Neural cell (in vitro differentiated cells): ENCODE data around the gene VPS54.

ENCODE experiments used
- CTCF ChIP-seq: fragments of 450-650 bp; IDR thresholded peaks from 2 replicates; pipeline ENCODE4 v1.5.1; 2014; ENCODE audit warnings: antibody characterized with exemption, mild to moderate bottlenecking, moderate library complexity; ENCODE audit not compliant: poor library complexity, severe bottlenecking
- EP300 ChIP-seq: fragments of 450-650 bp; conservative IDR thresholded peaks from 2 replicates; pipeline ENCODE4 v1.6.1; 2014; ENCODE audit warnings: antibody characterized with exemption, mild to moderate bottlenecking, moderate library complexity; ENCODE audit not compliant: poor library complexity, severe bottlenecking
- EZH2 ChIP-seq: fragments of 200-600, 300-800 bp; shearing (Covaris generic), sonication (generic); IDR thresholded peaks from 2 replicates; pipeline ENCODE4 v1.6.1; 2014; ENCODE audit warnings: antibody characterized with exemption, low read length, borderline replicate concordance, mild to moderate bottlenecking; ENCODE audit not compliant: insufficient read depth, poor library complexity, severe bottlenecking
- MXI1 ChIP-seq: fragments of 450-650 bp; conservative IDR thresholded peaks from 2 replicates; pipeline ENCODE4 v1.6.1; 2014; ENCODE audit warnings: antibody characterized with exemption, mild to moderate bottlenecking; ENCODE audit not compliant: poor library complexity, severe bottlenecking
- POLR2AphosphoS5 ChIP-seq: IDR thresholded peaks from 2 replicates; pipeline ENCODE4 v1.6.1; 2012
- REST ChIP-seq: IDR thresholded peaks from 2 replicates; pipeline ENCODE4 v1.6.1; 2012; ENCODE audit warnings: borderline replicate concordance
- TAF1 ChIP-seq: IDR thresholded peaks from 2 replicates; pipeline ENCODE4 v1.6.1; 2012; ENCODE audit warnings: low read depth

- TF ChIP-seq POLR2AphosphoS5 (no peak), CTCF (no peak), MXI1 (no peak), EZH2 (no peak), TAF1 (no peak), REST (no peak), EP300 (no peak)
Measured at GRCh38 chr2:64000630-64001381, 18.4 kb downstream of the VPS54 start.
